GM10847 (cell line): Measurements from ENCODE around the gene KCNH1.

Experiments used
- POLR2A ChIP-seq: IDR thresholded peaks from 2 replicates; pipeline ENCODE4 v1.6.1; 2011; ENCODE audit not compliant: insufficient read length; ENCODE audit errors: extremely low read depth

Gene KCNH1

DNA sequence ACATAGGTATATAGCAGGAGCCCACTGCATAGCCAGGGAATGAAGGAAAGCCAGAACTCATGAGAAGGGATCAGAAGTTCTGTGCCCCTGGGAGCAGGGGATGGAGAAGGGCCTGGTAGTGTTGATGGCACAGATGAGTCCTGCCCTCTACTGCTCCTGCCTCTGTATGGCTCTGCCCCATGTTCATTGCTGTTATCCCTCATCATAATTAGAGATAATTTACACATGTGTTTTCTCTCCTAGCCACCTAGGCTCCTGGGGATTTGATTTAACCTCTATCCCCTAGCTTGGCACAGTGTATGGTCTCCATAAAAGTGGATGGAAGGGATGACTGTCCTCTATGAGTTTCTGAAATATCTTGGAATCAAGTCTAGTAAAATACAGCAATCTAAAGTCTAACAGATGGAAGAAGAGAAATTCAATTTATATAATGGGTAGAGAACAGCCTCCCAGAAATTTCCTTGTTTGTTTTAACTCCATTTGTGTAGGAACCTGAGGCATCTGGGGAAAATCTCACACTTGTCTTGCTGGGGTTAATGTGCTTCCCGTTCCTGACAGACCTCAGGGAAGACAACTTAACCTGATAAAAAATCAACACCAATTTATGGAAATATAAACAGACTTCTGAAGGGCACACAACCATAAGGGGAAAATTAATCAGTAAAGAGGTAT, 411.4 kb downstream of the KCNH1 start:
- TF ChIP-seq POLR2A = no peak

DNA sequence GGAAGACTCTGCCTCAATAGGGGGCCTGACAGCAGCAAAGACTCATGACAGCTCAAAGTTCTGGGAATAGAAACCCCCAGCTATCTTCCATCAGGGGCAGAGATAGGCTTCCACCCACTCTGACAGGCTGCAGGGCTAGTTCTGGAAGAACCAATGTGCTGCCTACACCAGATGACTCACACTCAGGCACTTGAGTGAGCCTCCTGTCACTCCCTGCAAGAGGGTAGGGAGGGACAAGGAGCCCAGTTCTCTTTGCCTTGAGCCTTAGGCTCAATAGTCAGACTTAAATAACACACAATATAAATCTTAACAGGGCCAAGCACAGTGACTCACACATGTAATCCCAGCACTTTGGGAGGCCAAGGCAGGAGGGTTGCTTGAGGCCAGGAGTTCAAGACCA, 418.9 kb downstream of the KCNH1 start:
- TF ChIP-seq POLR2A = no peak

DNA sequence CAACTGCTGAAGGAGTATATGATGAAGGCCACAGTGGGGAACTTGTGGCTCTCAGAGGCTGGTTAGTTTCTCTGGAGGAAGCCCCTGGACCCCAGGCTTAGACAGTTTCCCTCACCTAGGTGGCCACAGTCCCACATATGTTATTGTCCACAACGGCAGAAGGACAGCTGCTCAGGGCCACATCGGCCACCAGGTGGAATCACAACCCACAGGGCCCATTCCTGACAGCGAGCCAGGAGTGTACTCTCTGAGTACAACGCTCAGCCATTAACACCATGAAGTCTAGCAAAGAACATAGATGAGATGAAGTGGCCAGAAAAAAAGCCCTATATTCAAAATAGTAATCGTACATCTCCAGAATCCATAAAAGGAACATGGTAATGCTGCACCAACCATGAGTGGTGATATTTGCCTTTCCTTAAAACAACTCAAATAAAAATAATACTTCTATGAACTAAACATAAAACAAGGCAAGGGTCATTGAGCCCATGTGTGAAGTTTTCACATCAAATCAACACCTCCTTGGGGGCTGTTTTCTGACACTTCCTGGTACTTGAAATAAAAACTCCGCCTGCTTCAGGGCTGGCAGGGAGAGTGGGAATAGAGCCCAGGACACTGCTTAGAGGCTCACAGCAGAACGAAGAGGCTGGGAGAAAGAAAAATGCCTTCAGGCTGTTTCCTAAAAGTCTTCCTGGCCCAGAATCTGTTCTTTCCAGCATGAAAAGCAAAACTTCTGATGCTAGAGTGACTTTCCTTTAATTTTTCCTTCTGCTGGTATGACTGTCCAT, 421.9 kb downstream of the KCNH1 start:
- TF ChIP-seq POLR2A = no peak

DNA sequence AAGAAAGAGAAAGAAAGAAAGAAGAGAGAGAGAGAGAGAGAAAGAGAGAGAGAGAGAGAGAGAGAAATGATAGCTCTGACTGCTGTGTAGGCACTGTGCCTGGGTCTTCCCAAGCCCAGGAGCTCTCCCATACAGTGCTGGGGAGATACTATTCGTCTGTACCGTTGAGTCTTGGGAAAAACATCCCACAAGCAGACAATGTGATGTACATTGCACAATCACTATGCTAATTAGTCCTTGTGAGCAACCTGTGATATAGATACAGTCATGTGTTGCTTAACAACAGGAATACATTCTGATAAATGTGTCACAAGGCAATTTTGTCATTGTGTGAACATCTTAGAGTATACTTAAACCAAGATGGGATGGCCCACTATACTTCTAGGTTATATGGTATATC, 424.2 kb downstream of the KCNH1 start:
- TF ChIP-seq POLR2A = no peak

DNA sequence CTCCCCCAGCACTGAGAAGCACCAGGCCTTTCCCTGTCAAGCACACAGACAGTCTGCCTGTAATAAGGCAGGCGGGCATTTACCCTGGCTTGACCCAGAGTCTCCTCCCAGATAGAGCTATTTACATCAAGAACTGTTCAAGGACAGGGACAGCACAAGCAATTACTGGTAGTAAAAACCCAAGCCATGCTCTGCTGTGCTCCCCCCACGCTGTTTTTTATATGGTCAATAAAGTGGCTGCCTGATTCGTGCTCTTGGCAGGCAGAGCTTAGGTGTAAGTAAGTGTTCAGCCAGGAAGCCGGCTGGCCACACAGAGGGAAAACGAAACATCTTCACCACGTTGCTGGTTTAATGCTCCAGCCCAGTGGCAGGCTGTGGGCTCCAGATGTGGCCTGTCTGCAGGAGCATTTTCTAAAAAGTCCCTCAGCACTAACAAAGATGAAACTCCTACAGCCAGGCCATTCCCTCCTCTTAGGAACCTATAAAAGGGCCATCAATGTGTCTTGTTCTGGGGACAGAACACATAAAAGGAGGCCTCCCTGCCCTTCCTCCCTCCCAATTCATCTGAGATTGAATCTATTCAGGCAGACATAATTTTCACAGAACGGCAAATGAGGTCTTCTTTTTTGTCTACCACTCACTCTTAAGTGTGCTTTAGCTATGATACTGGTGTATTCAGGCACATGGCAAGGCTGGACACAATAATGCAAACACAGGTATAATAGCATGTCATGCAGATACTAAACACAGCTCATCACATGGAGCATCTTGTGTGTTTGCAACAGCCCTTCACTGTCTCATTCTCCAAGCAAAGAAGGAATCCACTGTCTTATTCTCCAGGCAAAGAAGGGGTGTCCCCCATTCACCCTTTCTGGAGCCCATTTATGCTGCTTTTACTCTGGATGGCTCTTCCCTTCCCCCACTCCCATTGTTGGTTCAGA, 426.4 kb downstream of the KCNH1 start:
- no peak for TF ChIP-seq POLR2A

DNA sequence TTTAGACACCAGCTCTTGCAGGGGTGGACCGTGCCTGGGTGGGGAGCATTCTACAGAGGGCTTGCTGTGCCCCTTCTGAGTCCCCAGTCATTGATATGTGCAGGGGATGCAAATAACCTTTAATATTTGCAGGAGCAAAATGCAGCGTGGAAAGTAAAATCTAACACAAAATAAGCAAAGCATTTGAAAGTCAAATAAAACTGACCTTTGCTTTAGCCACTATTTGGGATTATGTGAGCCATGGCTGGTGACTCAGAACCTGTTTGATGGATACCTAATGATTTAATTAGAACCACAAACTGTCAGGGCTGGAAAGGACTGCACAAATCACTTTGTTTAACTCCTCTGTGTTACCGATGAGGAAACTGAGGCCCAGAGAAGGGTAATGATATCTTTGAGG, 427.7 kb downstream of the KCNH1 start:
- no peak for TF ChIP-seq POLR2A

DNA sequence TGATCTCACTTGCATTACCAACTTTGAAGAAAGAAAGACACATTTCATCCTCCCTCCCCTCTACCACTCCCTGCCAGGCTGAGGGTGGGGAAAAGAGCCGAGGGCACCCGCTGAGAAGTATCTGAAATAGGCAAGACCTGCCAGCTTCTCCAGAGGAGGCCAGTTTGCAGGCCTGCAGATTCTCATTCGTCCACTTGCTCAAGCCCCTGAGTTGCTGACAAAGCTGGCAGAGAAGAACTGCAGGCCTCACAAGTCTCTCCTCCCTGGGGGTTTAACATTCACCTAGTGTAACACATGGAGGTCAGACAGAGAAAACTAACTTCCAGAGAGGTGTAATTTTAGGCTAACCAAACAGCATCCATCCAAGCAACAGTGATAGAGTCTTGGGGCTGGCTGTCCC, 428.9 kb downstream of the KCNH1 start:
- no peak for TF ChIP-seq POLR2A

DNA sequence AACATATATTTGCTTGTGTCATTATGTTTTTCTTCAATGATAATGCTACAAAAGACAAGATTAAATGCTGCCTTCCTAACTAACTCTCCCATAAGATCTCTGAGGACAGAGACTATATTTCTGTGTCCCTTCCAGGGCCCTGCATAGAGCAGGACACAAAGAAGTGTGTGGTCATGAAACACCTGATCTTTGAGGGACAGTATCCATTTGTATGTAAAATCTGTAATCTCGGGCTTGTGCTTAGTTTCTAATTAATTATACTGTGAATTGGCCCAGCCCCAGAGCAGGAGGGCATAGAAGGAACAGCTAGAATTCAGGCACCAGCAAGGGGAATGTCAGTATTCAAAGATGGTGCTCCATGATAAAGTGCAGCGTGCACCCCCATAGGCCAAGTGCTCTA, 430.4 kb downstream of the KCNH1 start:
- no peak for TF ChIP-seq POLR2A

DNA sequence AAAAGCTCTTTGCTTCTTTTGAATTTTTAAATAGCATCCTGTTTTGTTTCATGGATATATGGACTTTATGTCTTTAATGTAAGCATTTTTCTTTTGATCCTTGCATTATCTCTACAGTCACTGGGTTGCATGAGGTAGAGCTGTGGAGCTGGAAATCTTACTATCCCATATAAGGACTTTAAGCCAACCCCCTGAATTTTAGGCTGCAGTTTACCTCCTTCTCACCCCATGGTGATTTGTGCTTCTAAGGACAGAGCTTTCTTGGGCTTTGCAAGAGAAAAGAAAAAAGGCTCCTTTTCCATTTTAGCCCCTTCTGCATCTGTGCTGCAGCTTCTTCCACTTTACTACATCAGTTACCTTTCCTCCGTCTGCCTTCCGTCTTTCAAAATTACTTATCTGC, 431.4 kb downstream of the KCNH1 start:
- no peak for TF ChIP-seq POLR2A

DNA sequence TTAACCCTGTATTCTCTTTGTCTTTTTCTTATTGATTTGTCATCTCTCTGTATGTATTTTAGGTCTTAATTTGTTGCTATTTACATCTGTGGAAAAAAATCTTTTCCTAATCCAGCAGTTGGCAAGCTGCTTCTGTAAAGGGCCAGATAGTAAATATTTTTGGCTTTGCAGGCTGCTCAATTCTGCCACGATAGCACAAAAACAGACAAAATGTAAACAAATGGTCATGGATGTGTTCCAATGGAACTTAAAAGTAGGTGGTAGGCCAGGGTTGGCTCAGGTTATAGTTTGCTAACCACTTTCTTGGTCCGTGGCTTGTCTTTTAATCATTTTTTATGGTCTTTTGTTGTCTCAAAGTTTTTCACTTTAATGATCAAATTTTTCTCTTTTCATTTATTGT, 433.4 kb downstream of the KCNH1 start:
- TF ChIP-seq POLR2A = no peak

DNA sequence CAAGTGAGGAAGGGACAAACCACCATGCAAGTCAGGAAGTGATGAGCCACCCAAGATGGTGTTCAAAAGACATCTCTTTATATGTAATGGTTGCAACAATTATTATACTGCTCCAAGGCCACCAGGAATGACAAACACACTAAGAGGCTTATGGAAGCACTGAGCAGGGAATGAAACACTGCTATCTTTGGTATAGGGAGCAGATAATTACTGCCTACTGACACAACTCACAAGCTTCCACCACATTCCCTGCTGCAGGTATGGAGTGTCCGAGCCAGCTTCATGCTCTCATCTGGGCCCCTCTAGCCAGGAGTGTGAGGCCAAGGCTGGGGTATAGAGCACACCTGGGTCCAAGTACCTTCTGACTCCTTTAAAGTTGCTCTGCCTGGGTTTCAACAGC, 433.9 kb downstream of the KCNH1 start:
- TF ChIP-seq POLR2A = no peak

DNA sequence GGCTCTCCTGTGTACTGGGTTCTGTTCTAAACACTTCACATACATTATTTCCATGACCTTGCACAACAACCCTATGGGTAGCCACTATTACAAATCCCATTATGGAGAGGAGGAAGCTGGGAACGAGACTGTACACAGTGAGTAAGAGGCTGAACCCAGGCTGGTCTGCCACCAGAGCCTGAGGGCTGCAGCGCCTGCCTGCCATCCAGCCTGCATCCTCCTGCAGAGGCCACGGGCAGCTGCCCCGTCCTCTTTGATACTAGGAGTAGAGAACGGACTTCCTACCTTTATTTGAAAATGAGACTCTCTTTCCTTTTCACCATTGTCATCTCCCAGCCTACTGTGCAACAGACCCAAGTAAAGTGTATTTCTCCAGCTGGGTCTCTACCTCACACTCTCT, 435.3 kb downstream of the KCNH1 start:
- no peak for TF ChIP-seq POLR2A

DNA sequence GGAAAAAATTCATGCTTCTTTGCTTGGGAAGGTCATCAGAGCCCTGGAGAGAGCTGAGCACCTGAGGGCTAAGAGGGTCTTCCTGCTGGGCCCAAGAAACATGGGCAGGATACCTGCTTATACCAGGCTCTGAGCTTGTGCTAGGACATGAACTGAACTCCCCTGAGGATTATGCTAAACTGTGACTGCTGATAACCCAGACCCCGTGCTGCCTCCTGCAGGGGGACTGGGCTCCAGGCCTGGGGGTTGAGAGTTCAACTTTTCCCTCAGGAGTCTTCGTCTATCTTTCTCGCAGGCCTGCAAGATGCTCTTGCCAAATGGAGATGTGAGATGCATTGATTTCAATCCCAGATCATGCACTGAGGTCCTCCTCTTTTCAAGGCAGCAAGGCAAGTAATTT, 436.8 kb downstream of the KCNH1 start:
- no peak for TF ChIP-seq POLR2A

DNA sequence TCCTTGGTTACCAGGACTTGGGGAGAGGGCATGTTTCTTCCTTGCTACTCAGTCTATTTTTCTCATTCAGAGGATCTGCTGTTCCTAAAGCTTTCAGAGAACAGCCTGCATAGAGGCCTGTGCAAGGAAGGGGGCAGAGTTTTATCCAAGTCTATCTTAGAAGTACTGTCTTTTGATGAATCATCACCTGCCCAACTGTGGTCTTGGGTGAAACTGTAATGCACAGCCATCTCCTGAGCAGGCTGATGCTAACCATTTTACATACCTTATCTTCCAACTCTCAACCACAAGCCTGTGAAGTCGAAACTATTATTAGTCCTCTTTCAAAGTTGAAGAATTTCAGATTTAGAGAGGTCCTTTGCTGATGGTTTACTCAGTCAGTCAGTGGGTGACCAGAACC, 437.2 kb downstream of the KCNH1 start:
- no peak for TF ChIP-seq POLR2A

DNA sequence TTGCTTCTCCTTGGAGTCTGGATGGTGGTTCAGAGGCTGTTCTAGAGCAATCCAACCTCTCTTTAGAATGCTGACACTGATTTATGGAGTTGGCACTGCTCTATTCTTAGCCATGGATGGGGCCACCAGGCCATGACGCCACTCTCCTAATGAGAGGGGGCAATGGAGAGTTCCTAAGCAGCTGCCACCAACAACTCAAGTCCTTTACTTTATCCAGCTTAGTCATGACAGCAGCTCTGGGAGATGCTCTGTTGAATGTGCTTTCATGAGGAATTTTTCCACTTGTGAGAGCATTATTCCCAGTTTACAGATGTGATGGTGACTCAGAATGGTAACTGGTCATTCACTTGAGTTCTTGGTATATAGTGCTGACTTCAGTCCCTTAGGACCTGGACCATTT, 438.9 kb downstream of the KCNH1 start:
- no peak for TF ChIP-seq POLR2A

DNA sequence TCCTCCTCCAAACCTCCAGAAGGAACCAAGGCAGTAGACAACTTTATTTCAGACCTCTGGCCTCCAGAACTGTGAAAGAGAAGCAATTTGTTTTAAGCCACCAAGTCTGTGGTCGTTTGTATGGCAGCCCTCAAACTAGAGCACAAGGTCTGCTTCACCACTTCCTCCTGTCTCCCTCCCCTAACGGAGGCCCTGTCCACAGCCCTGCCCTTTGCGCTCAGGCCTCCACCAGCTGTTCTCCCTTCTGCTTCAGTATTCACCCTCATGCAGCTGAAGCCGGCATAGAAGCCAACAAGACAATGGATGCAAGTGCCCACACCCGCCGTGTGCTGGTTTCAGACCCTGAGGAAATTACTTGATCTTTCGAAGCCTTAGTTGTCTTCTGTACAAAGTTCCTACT, 441.2 kb downstream of the KCNH1 start:
- no peak for TF ChIP-seq POLR2A
